Activated T-cell treated with anti-CD3 and anti-CD28 coated beads, Interleukin-2, amount 50 U/mL, for 48 hours (primary cell): ENCODE measurements around the gene GAK.

Source experiments
- DNase-seq, 2 experiments: peaks; one replicate each; pipeline ENCODE4 v3.0.0-alpha.2; 2020

GAK gene

GRCh38 chr4:906339-907102, 25.6 kb downstream of the GAK start:
- no peak for DNase-seq

- no peak for DNase-seq
These were observed 26.4 kb downstream of the GAK start for GRCh38 chr4:905485-906338.

- DNase-seq: no peak
These were observed 28.8 kb downstream of the GAK start for GRCh38 chr4:903066-904046.

- DNase-seq: no peak
These were observed 30.8 kb downstream of the GAK start for GRCh38 chr4:901192-901910.

GRCh38 chr4:900721-901120, 31.4 kb downstream of the GAK start:
- no peak for DNase-seq

- no peak for DNase-seq
These were observed 32.0 kb downstream of the GAK start for GRCh38 chr4:900073-900472.

GRCh38 chr4:899556-899906, 32.6 kb downstream of the GAK start:
- DNase-seq: no peak

GRCh38 chr4:898869-899555, 33.1 kb downstream of the GAK start:
- no peak for DNase-seq

GRCh38 chr4:898123-898522, 34.0 kb downstream of the GAK start:
- DNase-seq: no peak

GRCh38 chr4:896630-897029, 35.5 kb downstream of the GAK start:
- DNase-seq: no peak

GRCh38 chr4:896216-896615, 35.9 kb downstream of the GAK start:
- no peak for DNase-seq

- DNase-seq: no peak
These were observed 36.5 kb downstream of the GAK start for GRCh38 chr4:895596-895995.

GRCh38 chr4:893995-894705, 38.0 kb downstream of the GAK start:
- DNase-seq: no peak

GRCh38 chr4:893276-893994, 38.7 kb downstream of the GAK start:
- no peak for DNase-seq

- no peak for DNase-seq
These were observed 39.3 kb downstream of the GAK start for GRCh38 chr4:892780-893179.

GRCh38 chr4:891747-892146, 40.4 kb downstream of the GAK start:
- DNase-seq: peak; percentile 39 to 52

GRCh38 chr4:890036-890695, 42.0 kb downstream of the GAK start:
- no peak for DNase-seq

- no peak for DNase-seq
These were observed 42.6 kb downstream of the GAK start for GRCh38 chr4:889516-889915.

GRCh38 chr4:888029-888428, 44.1 kb downstream of the GAK start:
- DNase-seq: no peak
